ENCODE measurements around the gene TRIM2. TPM values are rescaled to one million over a fixed set of nuclear protein-coding genes. Genes with fewer than 3 reads are reported as not detected.

Gene TRIM2
- 56.0 and 87.0 TPM in 2 replicates for total RNA-seq (2021)
- Bru-seq, nascent RNA, result percentile 86 among the genes with signal in this experiment
- percentile 79 among the genes with signal in this experiment for BruChase-seq, experiment 1, labeled RNA remaining after a 2-hour chase
- BruChase-seq, experiment 2, labeled RNA remaining after a 6-hour chase, result percentile 81 among the genes with signal in this experiment
- long read RNA-seq, full-length matches to known transcripts, result 23 of 58 reads
- long read RNA-seq, partial matches to known transcripts, result 10 of 58 reads
- long read RNA-seq, other reads (novel, unspliced or antisense), result 25 of 58 reads

GRCh38 chr4:153204247-153204671 lies at the start of gene TRIM2:
TSS of gene TRIM2 (plus strand) at chr4:153204443. CDS start at chr4:153204531, 88 bp downstream.
- intact Hi-C loops (cut with micrococcal nuclease; ENCODE audit: unreplicated experiment), result loop anchor here (2.0 to 10.0 kb wide), 4 partner anchors 45 to 209 kb away; no protein-coding TSS in a partner anchor
- H3K27ac ChIP-seq, result peak within 1 kb of the TSS; percentile 83
- TF ChIP-seq EZH2 (IDR thresholded peaks at IDR 0.05; ENCODE audit: low read depth) (no peak), CTCF (conservative IDR thresholded peaks at IDR 0.05) (no peak)
- ChIA-PET CTCF (interaction anchor here (0.5 to 1.2 kb wide), 5 partner anchors 46 to 626 kb away, joined by 3 to 9 read pairs (median 4); no protein-coding TSS in a partner anchor), POLR2A (ENCODE audit: unreplicated experiment) (interaction anchor here (0.5 to 0.7 kb wide), 5 partner anchors 44 to 450 kb away, joined by 3 to 12 read pairs (median 5); no protein-coding TSS in a partner anchor)
- H3F3A ChIP-seq (ENCODE audit: insufficient read depth, low read depth), result peaks cover 14% of the 10 kb centered on the region; the same call in 1 of the 2 replicates
- H2AFZ ChIP-seq, result peak within 1 kb of the TSS; percentile 55
- peak; percentile 83 to 88 for DNase-seq
- H3K9me2 ChIP-seq (ENCODE audit: insufficient read depth), result no peaks in the 10 kb centered on the region
- H4K20me1 ChIP-seq (ENCODE audit: insufficient read depth), result no peaks in the 10 kb centered on the region
- H3K4me2 ChIP-seq, result peak within 1 kb of the TSS; percentile 86
- peaks cover 44% of the 10 kb centered on the region for H3K79me2 ChIP-seq (ENCODE audit: low read depth)
- no TSS peak for BruUV-seq (replicated peaks)
- peak within 1 kb of the TSS; percentile 69 for H3K4me3 ChIP-seq
- H3K36me3 ChIP-seq (ENCODE audit: low read depth), result no peaks in the 10 kb centered on the region
- no peaks in the 10 kb centered on the region for H3K9me3 ChIP-seq (ENCODE audit: insufficient read depth, low read depth)
- H3K27me3 ChIP-seq (ENCODE audit: insufficient read depth, low read depth), result no peaks in the 10 kb centered on the region
- H3K4me1 ChIP-seq (replicated peaks; ENCODE audit: insufficient read depth), result peaks cover 15% of the 10 kb centered on the region

- H3K79me2 ChIP-seq (ENCODE audit: low read depth), result no peaks in the 10 kb centered on the region
- H3K9me2 ChIP-seq (ENCODE audit: insufficient read depth), result no peaks in the 10 kb centered on the region
- peaks cover 5% of the 10 kb centered on the region; the same call in 1 of the 2 replicates for H3F3A ChIP-seq (ENCODE audit: insufficient read depth, low read depth)
- ChIA-PET CTCF (no interaction called here), POLR2A (ENCODE audit: unreplicated experiment) (no interaction called here)
- TF ChIP-seq EZH2 (IDR thresholded peaks at IDR 0.05; ENCODE audit: low read depth), result no peak
- no peak for TF ChIP-seq CTCF (conservative IDR thresholded peaks at IDR 0.05)
- intact Hi-C loops (cut with micrococcal nuclease; ENCODE audit: unreplicated experiment), result no loop called here
- peaks cover 22% of the 10 kb centered on the region for H3K4me1 ChIP-seq (replicated peaks; ENCODE audit: insufficient read depth)
- no peak overlapping the region for H3K27ac ChIP-seq
- H4K20me1 ChIP-seq (ENCODE audit: insufficient read depth), result no peaks in the 10 kb centered on the region
- no peak for DNase-seq
- no peak overlapping the region for H3K4me3 ChIP-seq
- no peak overlapping the region for H2AFZ ChIP-seq
- H3K4me2 ChIP-seq, result no peak overlapping the region
- BruUV-seq (replicated peaks), result no TSS peak
- no peaks in the 10 kb centered on the region for H3K36me3 ChIP-seq (ENCODE audit: low read depth)
- H3K9me3 ChIP-seq (ENCODE audit: insufficient read depth, low read depth), result no peaks in the 10 kb centered on the region
- H3K27me3 ChIP-seq (ENCODE audit: insufficient read depth, low read depth), result no peaks in the 10 kb centered on the region
Observed at GRCh38 chr4:153155686-153156085, 48.6 kb upstream of the TRIM2 start.

- H3F3A ChIP-seq (ENCODE audit: insufficient read depth, low read depth), result peaks cover 5% of the 10 kb centered on the region; the same call in 1 of the 2 replicates
- H2AFZ ChIP-seq, result no peak overlapping the region
- H3K9me2 ChIP-seq (ENCODE audit: insufficient read depth), result no peaks in the 10 kb centered on the region
- TF ChIP-seq EZH2 (IDR thresholded peaks at IDR 0.05; ENCODE audit: low read depth) (no peak), CTCF (conservative IDR thresholded peaks at IDR 0.05) (no peak)
- H3K79me2 ChIP-seq (ENCODE audit: low read depth), result no peaks in the 10 kb centered on the region
- BruUV-seq (replicated peaks), result no TSS peak
- no peak for DNase-seq
- no peak overlapping the region for H3K4me2 ChIP-seq
- intact Hi-C loops (cut with micrococcal nuclease; ENCODE audit: unreplicated experiment), result no loop called here
- no peaks in the 10 kb centered on the region for H4K20me1 ChIP-seq (ENCODE audit: insufficient read depth)
- no peak overlapping the region for H3K4me3 ChIP-seq
- no peaks in the 10 kb centered on the region for H3K36me3 ChIP-seq (ENCODE audit: low read depth)
- H3K27ac ChIP-seq, result no peak overlapping the region
- H3K27me3 ChIP-seq (ENCODE audit: insufficient read depth, low read depth), result no peaks in the 10 kb centered on the region
- H3K9me3 ChIP-seq (ENCODE audit: insufficient read depth, low read depth), result no peaks in the 10 kb centered on the region
- peaks cover 22% of the 10 kb centered on the region for H3K4me1 ChIP-seq (replicated peaks; ENCODE audit: insufficient read depth)
- ChIA-PET POLR2A (ENCODE audit: unreplicated experiment) (no interaction called here), CTCF (no interaction called here)
Observed at GRCh38 chr4:153156263-153156662, 48.0 kb upstream of the TRIM2 start.

Measured in PC-9 (cell line).